ENCODE data around the gene FAH. TPM values are rescaled to one million over a fixed set of nuclear protein-coding genes. Genes with fewer than 3 reads are reported as not detected.

The FAH gene
- total and polyA plus RNA-seq, 11 donors = 12.4 to 48.9 (median 24.0) TPM

Other genes starting within 250 kb of the FAH start
- gene BCL2A1, start 181.8 kb upstream of the FAH start, total RNA-seq = 10 to 100 TPM in 1 of 9 donors, 1 to 10 TPM in 3, under 1 TPM in 4, not detected in 1; 0.32 to 28.6 (median 0.99) TPM
- gene BCL2A1, start 181.8 kb upstream of the FAH start, polyA plus RNA-seq = 1 to 10 TPM in 1 of 2 donors, under 1 TPM in 1; 0.23 to 1.2 TPM
- gene ZFAND6, start 93.3 kb upstream of the FAH start, total RNA-seq = 100 to 1,000 TPM in 2 of 9 donors, 10 to 100 TPM in 7; 67.4 to 105 (median 79.9) TPM
- gene ZFAND6, start 93.3 kb upstream of the FAH start, polyA plus RNA-seq = 10 to 100 TPM; 43.4 to 98.7 TPM
- gene CTXND1, start 99.2 kb downstream of the FAH start, total RNA-seq = 1 to 10 TPM in 7 of 9 donors, under 1 TPM in 2; 0.14 to 9.5 (median 3.4) TPM
- 1 to 10 TPM; 1.1 to 2.9 TPM for gene CTXND1, start 99.2 kb downstream of the FAH start, polyA plus RNA-seq

All from heart left ventricle (tissue), 11 donors.